Heart right ventricle (tissue), 16 donors: ENCODE data around the gene EFTUD2. TPM values are rescaled to one million over a fixed set of nuclear protein-coding genes. Genes with fewer than 3 reads are reported as not detected.

Experiments
- ATAC-seq, 8 donors: fragments of 200-7000 bp; cut with Tn5 transposase; one replicate each; pipeline ENCODE4 v1.9.1; 2020; ENCODE audit warnings: mild to moderate bottlenecking in 8 of 8, moderate library complexity in 8 of 8, moderate number of reproducible peaks in 1 of 8
- DNase-seq, 2 donors: peaks; one replicate each; pipeline ENCODE4 v3.0.0-alpha.2; 2020
- H3K27ac ChIP-seq, 10 donors: fragments of 200-600 bp; sonication (generic) in 2 of 10; one replicate each; pipeline versions ENCODE4 v1.5.0 to v1.8.0; 2020 to 2022; ENCODE audit warnings: mild to moderate bottlenecking in 3 of 10
- H3K27me3 ChIP-seq, 7 donors: fragments of 200-600 bp; one replicate each; pipeline ENCODE4 v1.8.0; 2021 to 2022; ENCODE audit warnings: mild to moderate bottlenecking in 2 of 7
- H3K36me3 ChIP-seq, 9 donors: fragments of 200-600 bp; sonication (generic) in 1 of 9; one replicate each; pipeline versions ENCODE4 v1.5.0 to v1.8.0; 2020 to 2022; ENCODE audit warnings: mild to moderate bottlenecking in 2 of 9
- H3K4me1 ChIP-seq, 9 donors: fragments of 200-600 bp; sonication (generic) in 1 of 9; one replicate each; pipeline versions ENCODE4 v1.5.0 to v1.8.0; 2020 to 2022; ENCODE audit warnings: mild to moderate bottlenecking in 4 of 9
- H3K4me3 ChIP-seq, 10 donors: fragments of 200-600 bp; sonication (generic) in 2 of 10; one replicate each; pipeline versions ENCODE4 v1.5.0 to v1.8.0; 2020 to 2022; ENCODE audit warnings: mild to moderate bottlenecking in 7 of 10, moderate library complexity in 2 of 10
- H3K9me3 ChIP-seq, 11 donors: fragments of 200-600 bp in 10 of 11; sonication (generic) in 2 of 11; one replicate each; pipeline versions ENCODE4 v1.5.0 to v1.8.0; 2013 to 2022; ENCODE audit warnings: mild to moderate bottlenecking in 2 of 11, control low read depth in 1 of 11, moderate library complexity in 1 of 11
- WGBS, 2 donors: extraction: QIAGEN DNeasy Blood & Tissue Kit; methylation state at CpG; one replicate each; pipeline ENCODE4 v1.1.7; 2013; ENCODE audit warnings: inconsistent platforms in 1 of 2; 5-methylcytosine and 5-hydroxymethylcytosine counted together
- intact Hi-C, 10 donors: fragments of 100-400 bp; cut with DNase I; formaldehyde crosslinking; loops; one replicate each; pipeline versions ENCODE4 v1.11.1 to v1.14.2; 2022
- polyA plus RNA-seq, 2 donors: library from polyadenylated mRNA; stranded (reverse); fragments of 200-250 nt; gene quantifications; one replicate each; pipeline ENCODE4 v1.2.3, GENCODE V29; 2013
- total RNA-seq, 10 donors: library from RNA; stranded (reverse); fragmentation: NEBNext Ultra II Directional in 3 of 10; extraction: Animal tissue kit (Norgen Biotek cat#: 25700) in 3 of 10; gene quantifications; one replicate each; pipeline versions ENCODE4 v1.2.1 to v1.2.4, GENCODE V29; 2021 to 2023
- TF ChIP-seq, protein P1 (sequence below), 9 donors: fragments of 200-600 bp; sonication (generic) in 2 of 9; IDR thresholded peaks; one replicate each; pipeline versions ENCODE4 v1.5.0 to v1.8.0; 2021 to 2022; ENCODE audit warnings: antibody characterized with exemption in 9 of 9, mild to moderate bottlenecking in 5 of 9, moderate library complexity in 1 of 9
- donor health status: Arrhythmogenic right ventricular cardiomyopathy.
- donor health status: ischemic (EF 13 %, LVEDD 7.1; RV severe dilation, severe dysfunction).
- donor health status: healthy with polysubstance abuse.
- donor health status: DM: no; HTN: yes; CAD: no.
- donor health status: DM: no; HTN: no; CAD: no.
- donor health status: ischemic (EF 25% LVEDD 6.9; RV normal size, moderate dysfunction).
- donor health status: ischemic (EF 25% LVEDD 5.7; RV mildly dilated, moderate dysfunction).
- donor health status: healthy.
- donor health status: DM: yes; HTN: yes; CAD: no.
- donor health status: Ischemic cardiomyopathy.
- donor health status: ischemic (EF 35%, LVEDD 5.7; RV mildly dilated, moderate dysfunction).
- donor health status: nonischemic (EF 11% LVEDD 7.7; RV severe dilation, severe dysfunction).
- donor health status: DM: yes; HTN: yes; CAD: no.
- donor health status: PGD.
- donor health status: ischemic (EF 29% LVEDD 5.4; RV normal size, mild dysfunction).
- donor health status: nonischemic (EF 23%, LVEDD 6.1; RV moderate dilation, normal function).

The EFTUD2 gene
- total and polyA plus RNA-seq, 12 donors = 21.6 to 78.2 (median 61.5) TPM

DNA sequence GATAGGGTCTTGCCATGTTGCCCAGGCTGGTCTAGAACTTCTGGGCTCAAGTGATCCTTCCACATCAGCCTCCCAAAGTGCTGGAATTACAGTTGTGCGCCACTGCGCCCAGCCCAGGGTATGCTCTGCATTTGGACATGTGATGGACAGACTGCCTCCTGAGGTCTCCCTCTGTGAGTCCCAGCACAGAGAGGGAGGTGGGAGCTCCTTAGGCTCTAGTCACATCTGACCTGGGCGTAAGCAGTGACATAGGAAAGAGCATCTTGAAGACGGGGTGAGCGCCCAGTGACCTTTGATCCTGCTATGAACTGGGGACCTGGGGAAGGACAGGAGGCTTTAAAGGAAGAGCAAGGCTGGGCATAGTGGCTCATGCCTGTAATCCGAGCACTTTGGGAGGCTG, 18.2 kb upstream of the EFTUD2 start:
- peak in 1 of 2 donors; percentile 1 for DNase-seq

GRCh38 chr17:44916781-44917241, 17.6 kb upstream of the EFTUD2 start:
- peaks cover 4 to 46% (median 28%) of the 10 kb centered on the region in 9 donors for H3K4me1 ChIP-seq
- H3K9me3 ChIP-seq = no peaks in the 10 kb centered on the region
- H3K4me3 ChIP-seq = no peak overlapping the region
- intact Hi-C loops = loop anchor here in 5 of 10 donors (2.0 to 10.0 kb wide), 3 partner anchors 178 to 216 kb away; partner anchors contain the start of gene PLCD3 (in 1 of the 5)
- no peaks in the 10 kb centered on the region for H3K36me3 ChIP-seq
- 46 to 56% methylated on average over 10 of the region's 10 CpGs for WGBS, 2 donors
- H3K27me3 ChIP-seq = peaks cover 0 to 44% (median 7%) of the 10 kb centered on the region in 7 donors
- peak overlapping the region; percentile 35 to 81 (median 73) for H3K27ac ChIP-seq
- TF ChIP-seq, protein P1, sequence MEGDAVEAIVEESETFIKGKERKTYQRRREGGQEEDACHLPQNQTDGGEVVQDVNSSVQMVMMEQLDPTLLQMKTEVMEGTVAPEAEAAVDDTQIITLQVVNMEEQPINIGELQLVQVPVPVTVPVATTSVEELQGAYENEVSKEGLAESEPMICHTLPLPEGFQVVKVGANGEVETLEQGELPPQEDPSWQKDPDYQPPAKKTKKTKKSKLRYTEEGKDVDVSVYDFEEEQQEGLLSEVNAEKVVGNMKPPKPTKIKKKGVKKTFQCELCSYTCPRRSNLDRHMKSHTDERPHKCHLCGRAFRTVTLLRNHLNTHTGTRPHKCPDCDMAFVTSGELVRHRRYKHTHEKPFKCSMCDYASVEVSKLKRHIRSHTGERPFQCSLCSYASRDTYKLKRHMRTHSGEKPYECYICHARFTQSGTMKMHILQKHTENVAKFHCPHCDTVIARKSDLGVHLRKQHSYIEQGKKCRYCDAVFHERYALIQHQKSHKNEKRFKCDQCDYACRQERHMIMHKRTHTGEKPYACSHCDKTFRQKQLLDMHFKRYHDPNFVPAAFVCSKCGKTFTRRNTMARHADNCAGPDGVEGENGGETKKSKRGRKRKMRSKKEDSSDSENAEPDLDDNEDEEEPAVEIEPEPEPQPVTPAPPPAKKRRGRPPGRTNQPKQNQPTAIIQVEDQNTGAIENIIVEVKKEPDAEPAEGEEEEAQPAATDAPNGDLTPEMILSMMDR (IDR thresholded peaks at IDR 0.05) = no peak
- DNase-seq (peak; percentile 70 to 76), ATAC-seq (peak; percentile 53 to 85 (median 69))

More for the DNA sequence above, 18.2 kb upstream of the EFTUD2 start:
- H3K27me3 ChIP-seq = peaks cover 0 to 37% (median 2%) of the 10 kb centered on the region in 7 donors
- ATAC-seq = no peak
- H3K9me3 ChIP-seq = no peaks in the 10 kb centered on the region
- peak overlapping the region in 8 of 10 donors; percentile 32 to 81 (median 74) for H3K27ac ChIP-seq
- intact Hi-C loops = loop anchor here in 5 of 10 donors (2.0 to 10.0 kb wide), 3 partner anchors 177 to 215 kb away; partner anchors contain the start of gene PLCD3 (in 1 of the 5)
- TF ChIP-seq, protein P1 (IDR thresholded peaks at IDR 0.05) = no peak
- WGBS, 2 donors = 90 to 94% methylated on average over 6 of the region's 6 CpGs
- H3K4me3 ChIP-seq = no peak overlapping the region
- no peaks in the 10 kb centered on the region for H3K36me3 ChIP-seq
- peaks cover 4 to 48% (median 28%) of the 10 kb centered on the region in 9 donors for H3K4me1 ChIP-seq

DNA sequence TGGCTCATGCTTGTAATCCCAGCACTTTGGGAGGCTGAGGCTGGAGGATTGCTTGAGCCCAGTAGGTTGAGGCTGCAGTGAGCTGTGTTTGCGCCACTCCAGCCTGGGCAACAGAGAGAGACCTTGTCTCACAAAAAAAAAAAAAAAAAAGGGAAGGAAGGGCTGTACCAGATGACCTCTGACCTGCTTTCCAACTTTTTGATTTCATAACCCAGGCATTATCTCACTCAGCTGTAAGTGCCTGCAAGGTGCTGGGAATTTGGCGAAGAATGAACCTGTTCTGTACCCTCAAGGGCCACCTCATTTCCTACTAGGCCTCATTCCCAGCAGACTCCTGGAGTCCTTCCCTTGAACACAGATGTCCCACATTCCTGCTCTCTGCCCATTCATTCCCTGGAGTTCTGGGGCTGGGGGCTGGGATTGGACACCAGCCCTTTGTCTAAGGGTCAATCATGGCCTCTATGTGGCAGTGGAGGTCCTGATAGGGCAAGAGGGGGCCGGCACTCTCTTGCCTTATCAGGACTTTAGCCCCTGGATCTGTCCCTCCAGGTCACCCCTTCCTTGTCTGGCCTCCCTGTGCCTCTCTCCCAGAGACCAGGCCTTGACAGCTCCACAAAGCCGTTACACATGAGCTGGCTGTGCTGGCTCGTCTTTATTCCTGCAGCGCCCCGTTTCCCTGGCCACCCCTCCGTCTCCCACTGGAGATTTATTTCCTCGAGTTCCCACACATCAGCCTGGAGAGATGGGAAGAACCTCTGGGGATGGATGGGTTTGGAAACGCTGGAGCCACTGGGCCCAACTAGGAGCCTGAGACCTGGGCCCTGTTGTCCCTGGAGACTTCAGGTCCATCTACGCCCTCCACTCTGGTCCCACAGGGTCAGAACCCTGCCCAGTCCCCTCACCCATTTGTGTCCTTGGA, 16.9 kb upstream of the EFTUD2 start:
- Histone ChIP-seq H3K27ac (peak overlapping the region; percentile 35 to 81 (median 73)), H3K36me3 (no peaks in the 10 kb centered on the region), H3K4me1 (peaks cover under 1 to 46% (median 34%) of the 10 kb centered on the region in 9 donors), H3K27me3 (peaks cover 0 to 48% (median 9%) of the 10 kb centered on the region in 7 donors), H3K9me3 (no peaks in the 10 kb centered on the region), H3K4me3 (no peak overlapping the region)
- DNase-seq (no peak), ATAC-seq (peak in 2 of 8 donors; percentile 1 to 2)
- TF ChIP-seq, protein P1 (IDR thresholded peaks at IDR 0.05) = no peak
- 71% methylated on average over 11 of the region's 11 CpGs for WGBS, 2 donors
- intact Hi-C loops = loop anchor here in 5 of 10 donors (2.0 to 10.0 kb wide), 3 partner anchors 179 to 217 kb away; partner anchors contain the start of gene PLCD3 (in 1 of the 5)

DNA sequence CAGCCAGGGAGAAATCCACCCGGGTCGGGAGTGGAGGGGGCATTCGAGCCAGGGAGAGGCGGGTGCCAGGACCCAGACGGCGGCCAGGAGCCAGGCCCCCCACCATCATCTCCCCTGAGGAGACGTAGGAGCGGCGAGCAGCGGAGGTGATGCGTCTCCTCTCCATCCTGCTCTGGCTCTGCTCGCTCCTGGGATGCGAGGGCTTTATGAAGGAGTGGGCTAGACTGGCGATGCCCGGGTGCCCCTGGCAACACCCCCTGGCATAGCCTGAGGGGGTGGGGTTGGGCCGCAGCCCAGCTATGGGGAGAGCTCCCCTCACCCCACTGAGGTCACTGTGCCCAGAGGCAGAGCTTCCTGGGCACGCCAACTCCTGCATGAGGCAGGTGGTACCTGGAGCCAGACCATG, 16.1 kb upstream of the EFTUD2 start, which contains the start of gene GFAP:
Gene GFAP, minus strand, starts transcription at position 180 of the 406 bp plus-strand sequence. Its CDS starts 14 bp downstream, at position 166.
- ATAC-seq (no peak), DNase-seq (no peak)
- TF ChIP-seq, protein P1 (IDR thresholded peaks at IDR 0.05) = no peak
- 83 to 89% methylated on average over 17 of the region's 17 CpGs for WGBS, 2 donors
- peaks cover 0 to 45% (median 28%) of the 10 kb centered on the region in 9 donors for H3K4me1 ChIP-seq
- no peaks in the 10 kb centered on the region for H3K9me3 ChIP-seq
- peaks cover 0 to 43% (median 12%) of the 10 kb centered on the region in 7 donors for H3K27me3 ChIP-seq
- H3K27ac ChIP-seq = peak within 1 kb of the TSS; percentile 35 to 81 (median 73)
- no peak within 1 kb of the TSS for H3K4me3 ChIP-seq
- intact Hi-C loops = loop anchor here in 5 of 10 donors (5.0 to 10.0 kb wide), 2 partner anchors 179 to 182 kb away; no protein-coding TSS in a partner anchor
- no peaks in the 10 kb centered on the region for H3K36me3 ChIP-seq
